Activated gamma-delta T cell (primary cell): Measurements from ENCODE around the gene PITX1.

Experiments
- DNase-seq: peaks from one replicate; lab custom pipeline; 2025; lab: John Stamatoyannopoulos, UW

Gene PITX1

GRCh38 chr5:135029477-135030122 lies 4.4 kb downstream of the PITX1 start:
- no peak for DNase-seq

GRCh38 chr5:135028791-135029476 lies 5.1 kb downstream of the PITX1 start:
- DNase-seq, result no peak

- DNase-seq, result no peak
These were observed 6.1 kb downstream of the PITX1 start for GRCh38 chr5:135027697-135028615.

- no peak for DNase-seq
These were observed 6.7 kb downstream of the PITX1 start for GRCh38 chr5:135027266-135027696.

GRCh38 chr5:135026645-135027265 lies 7.3 kb downstream of the PITX1 start:
- no peak for DNase-seq

- DNase-seq, result no peak
These were observed 8.0 kb downstream of the PITX1 start for GRCh38 chr5:135025730-135026644.

- DNase-seq, result no peak
These were observed 8.9 kb downstream of the PITX1 start for GRCh38 chr5:135024956-135025729.

- DNase-seq, result no peak
These were observed 13.7 kb downstream of the PITX1 start for GRCh38 chr5:135020111-135020895.

DNA sequence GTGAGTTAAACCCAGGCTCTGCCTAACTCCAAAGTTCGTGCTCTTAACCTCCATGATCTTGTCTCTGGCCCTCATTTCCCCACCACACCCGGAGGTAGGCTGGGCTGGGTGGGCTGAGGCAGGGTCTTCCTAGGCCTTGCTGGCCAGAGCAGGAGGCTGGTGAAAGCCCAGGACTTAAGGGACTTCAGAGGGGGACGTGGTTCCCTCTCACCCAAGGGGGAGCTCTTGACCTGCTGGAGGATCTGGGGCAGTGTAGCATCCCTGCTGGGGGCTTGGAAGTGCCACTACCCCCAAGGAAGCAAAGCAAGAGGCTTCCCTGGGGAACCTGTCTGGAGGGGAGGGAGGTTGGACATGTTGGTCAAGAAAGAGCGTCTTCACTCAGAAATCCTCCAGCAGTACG lies 14.7 kb downstream of the PITX1 start:
- DNase-seq, result no peak

- DNase-seq, result no peak
These were observed 15.6 kb downstream of the PITX1 start for GRCh38 chr5:135018457-135018856.

DNA sequence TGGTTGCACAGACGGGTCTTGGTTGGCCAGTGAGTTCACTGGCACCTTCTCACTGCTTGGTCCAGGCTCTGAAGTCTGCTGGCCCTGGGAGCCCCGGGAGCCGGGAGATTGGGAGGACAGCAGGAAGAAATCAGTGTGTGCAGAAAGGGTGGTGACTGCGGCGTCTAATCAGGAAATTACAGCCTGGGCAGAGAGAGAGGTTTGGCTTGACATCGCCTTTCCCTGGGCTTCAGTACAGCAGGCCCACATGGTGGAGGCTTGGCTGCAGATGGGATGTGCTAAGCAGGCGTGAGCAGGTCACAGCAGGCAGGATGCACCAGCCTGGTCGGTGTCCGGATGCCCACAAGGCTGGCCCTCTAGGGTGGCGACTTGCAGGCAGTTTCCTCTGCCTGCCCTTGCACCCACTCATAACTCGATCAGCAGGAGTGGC lies 17.2 kb downstream of the PITX1 start:
- DNase-seq, result no peak

- DNase-seq, result no peak
These were observed 18.1 kb downstream of the PITX1 start for GRCh38 chr5:135015942-135016341.

DNA sequence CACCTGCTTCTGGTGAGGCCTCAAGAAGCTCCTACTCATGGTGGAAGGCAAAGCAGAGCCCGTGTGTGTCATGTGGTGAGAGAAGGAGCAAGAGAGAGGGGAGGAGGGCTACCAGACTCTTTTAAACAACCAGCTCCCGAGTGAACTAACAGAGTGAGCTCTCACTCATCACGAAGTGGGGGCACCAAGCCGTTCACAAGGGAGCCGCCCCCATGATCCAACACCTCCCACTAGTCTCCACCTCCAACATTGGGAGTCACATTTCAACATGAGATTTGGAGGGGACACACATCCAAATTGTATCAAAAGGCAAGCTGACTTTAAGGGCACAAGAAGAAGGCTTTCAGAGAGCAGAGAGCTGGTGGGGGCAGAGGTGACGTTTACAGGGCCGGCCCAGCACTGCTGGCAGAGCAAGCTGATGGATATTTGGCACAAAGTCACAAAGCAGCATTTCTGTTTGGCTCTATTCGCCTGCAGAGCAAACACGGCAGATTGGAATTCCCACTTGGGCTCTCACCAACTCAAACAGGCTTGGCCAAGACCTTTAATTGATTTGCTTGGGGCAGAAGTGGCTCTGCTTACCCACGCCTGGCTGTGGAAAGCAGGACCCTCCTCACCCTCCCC lies 20.0 kb downstream of the PITX1 start:
- no peak for DNase-seq

- DNase-seq, result no peak
These were observed 20.6 kb downstream of the PITX1 start for GRCh38 chr5:135013445-135013844.

DNA sequence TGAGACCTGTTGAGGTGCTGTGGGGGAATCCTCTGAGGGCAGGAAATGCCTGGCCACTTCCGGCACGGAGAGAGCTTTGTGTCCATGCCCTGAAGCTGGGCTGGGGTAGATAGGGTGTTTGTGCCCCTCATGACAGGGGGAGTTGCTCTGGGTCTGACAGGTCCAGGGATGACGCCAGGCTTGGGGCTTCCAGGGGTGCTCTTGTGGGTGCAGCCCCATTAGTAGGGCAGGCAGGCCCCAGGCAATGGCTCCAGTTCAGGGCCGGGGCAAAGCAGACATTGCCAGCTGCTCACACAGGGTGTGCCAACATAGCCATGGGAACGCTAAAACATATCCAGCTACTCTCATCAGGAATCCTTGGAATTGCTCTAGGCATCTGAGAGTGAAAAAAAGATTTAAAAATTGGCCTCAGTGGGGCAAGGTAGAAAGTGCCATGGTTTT lies 21.1 kb downstream of the PITX1 start:
- DNase-seq, result no peak

GRCh38 chr5:135012033-135012588 lies 21.9 kb downstream of the PITX1 start:
- DNase-seq, result no peak

DNA sequence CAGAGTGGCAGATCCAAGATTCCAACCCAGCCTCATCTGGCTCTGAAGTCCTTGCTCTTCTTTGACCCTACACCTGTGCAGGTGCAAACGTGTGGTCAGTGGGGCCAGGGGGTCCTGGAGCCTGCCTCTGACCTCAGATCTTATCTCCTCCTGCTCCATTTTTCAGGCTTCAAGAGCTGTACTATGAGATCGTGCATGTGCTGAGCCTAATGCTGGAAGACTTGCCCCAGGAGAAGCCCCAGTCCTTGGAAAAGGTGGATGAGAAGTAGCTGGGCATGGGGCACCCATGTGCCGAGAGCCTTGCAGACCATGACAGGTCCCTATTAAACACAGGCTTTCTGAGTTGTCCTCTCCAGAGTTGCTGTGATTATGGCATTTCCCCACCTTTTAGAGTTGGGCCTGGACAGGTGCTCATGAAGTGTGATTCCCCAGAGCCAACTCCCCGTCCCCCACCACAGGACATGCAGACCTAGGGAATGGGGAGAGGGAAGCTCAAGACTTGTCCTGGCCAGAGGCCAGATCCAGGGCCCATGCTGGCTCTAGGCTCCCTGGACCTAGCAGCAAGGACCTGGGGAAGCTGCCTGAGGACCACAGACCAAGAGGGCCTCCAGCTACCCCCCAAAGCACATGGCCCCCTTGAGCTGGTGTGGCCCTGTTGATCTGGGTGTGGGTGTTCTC lies 22.5 kb downstream of the PITX1 start:
- DNase-seq, result no peak
